ENCODE results near the gene RCCD1.

- TF ChIP-seq CTCF (IDR thresholded peaks at IDR 0.05 in 4 of 5, conservative IDR thresholded peaks at IDR 0.05 in 1 of 5) (no peak), POLR2A (IDR thresholded peaks at IDR 0.05) (no peak)
Observed at GRCh38 chr15:90959028-90959595, 4.4 kb downstream of the RCCD1 start.
